ENCODE measurements around the gene NODAL.
"Not testable (repeated sequence)": the region's sequence is repeated elsewhere in the genome, so short reads cannot be mapped to it uniquely, and the experiment has no call there.

The NODAL gene

GRCh38 chr10:70441161-70441894, at the start of gene NODAL:
TSS of gene NODAL (minus strand) at chr10:70441681. CDS start at chr10:70441667, 14 bp downstream.
- DNase-seq = no peak

GRCh38 chr10:70490142-70490541, 48.7 kb upstream of the NODAL start:
- DNase-seq = no peak

- DNase-seq = no peak
Observed at GRCh38 chr10:70487824-70488223, 46.3 kb upstream of the NODAL start.

GRCh38 chr10:70483872-70484271, 42.4 kb upstream of the NODAL start:
- not testable (repeated sequence) for DNase-seq

GRCh38 chr10:70482982-70483760, 41.7 kb upstream of the NODAL start:
- DNase-seq = no peak

GRCh38 chr10:70481831-70482530, 40.5 kb upstream of the NODAL start:
- no peak for DNase-seq

- no peak for DNase-seq
Observed at GRCh38 chr10:70481105-70481504, 39.6 kb upstream of the NODAL start.

GRCh38 chr10:70480239-70480861, 38.9 kb upstream of the NODAL start:
- DNase-seq = no peak

- DNase-seq = no peak
Observed at GRCh38 chr10:70479626-70480238, 38.3 kb upstream of the NODAL start.

GRCh38 chr10:70479165-70479581, 37.7 kb upstream of the NODAL start:
- DNase-seq = no peak

GRCh38 chr10:70478191-70479164, 37.0 kb upstream of the NODAL start, which contains the start of gene PALD1:
TSS of gene PALD1 (plus strand) at chr10:70478767. CDS start at chr10:70525952, 47,185 bp downstream.
- peak; percentile 48 for DNase-seq

- no peak for DNase-seq
Observed at GRCh38 chr10:70477661-70478162, 36.2 kb upstream of the NODAL start.

GRCh38 chr10:70476249-70477035, 35.0 kb upstream of the NODAL start:
- DNase-seq = no peak

- no peak for DNase-seq
Observed at GRCh38 chr10:70475661-70476060, 34.2 kb upstream of the NODAL start.

- DNase-seq = no peak
Observed at GRCh38 chr10:70474780-70475179, 33.3 kb upstream of the NODAL start.

- DNase-seq = no peak
Observed at GRCh38 chr10:70472799-70473454, 31.4 kb upstream of the NODAL start.

GRCh38 chr10:70466951-70467350, 25.5 kb upstream of the NODAL start:
- DNase-seq = no peak

GRCh38 chr10:70465832-70466231, 24.4 kb upstream of the NODAL start:
- no peak for DNase-seq

- DNase-seq = no peak
Observed at GRCh38 chr10:70465278-70465677, 23.8 kb upstream of the NODAL start.

Measured in fibroblast of skin of right quadriceps (primary cell).